ENCODE data around the gene TAS1R2. TPM values are rescaled to one million over a fixed set of nuclear protein-coding genes. Genes with fewer than 3 reads are reported as not detected.

Gene TAS1R2
- total and polyA plus RNA-seq, 2 experiments from 2014 or later = not detected

GRCh38 chr1:18898567-18898966, 39.1 kb upstream of the TAS1R2 start:
- Histone ChIP-seq H3F3A (replicated peaks; ENCODE audit: low read depth) (no peaks in the 10 kb centered on the region), H3K27ac (ENCODE audit: low read depth) (no peak overlapping the region), H3K36me3 (ENCODE audit: insufficient read depth) (no peaks in the 10 kb centered on the region), H3K4me1 (ENCODE audit: insufficient read depth) (peaks cover 12% of the 10 kb centered on the region), H3K79me2 (replicated peaks; ENCODE audit: insufficient read depth) (peaks cover 12% of the 10 kb centered on the region), H3K27me3 (ENCODE audit: insufficient read depth) (no peaks in the 10 kb centered on the region), H2AFZ (no peak overlapping the region), H3K4me2 (no peak overlapping the region), H3K9me2 (ENCODE audit: insufficient read depth) (no peaks in the 10 kb centered on the region), H4K20me1 (replicated peaks; ENCODE audit: insufficient read depth) (no peaks in the 10 kb centered on the region; the same call in 1 of the 2 replicates), H3K4me3 (no peak overlapping the region)
- Mint-ChIP-seq H3K4me3 (no peak overlapping the region), H3K27ac (no peak overlapping the region), H3K9me3 (no peaks in the 10 kb centered on the region; the same call in 2 of the 3 replicates), H3K36me3 (ENCODE audit: low read depth) (peaks cover 4% of the 10 kb centered on the region; the same call in 2 of the 3 replicates), H3K27me3 (ENCODE audit: insufficient read depth, low read depth, poor library complexity) (peaks cover 9% of the 10 kb centered on the region), H3K4me1 (peaks cover 12% of the 10 kb centered on the region)
- DNase-seq (ENCODE audit: low spot score) (no peak), ATAC-seq (no peak)
- TF ChIP-seq JUNB (IDR thresholded peaks at IDR 0.05; ENCODE audit: unreplicated experiment) = no peak
- no peak for TF ChIP-seq NANOG (IDR thresholded peaks at IDR 0.05; ENCODE audit: borderline replicate concordance)

- Histone ChIP-seq H4K20me1 (replicated peaks; ENCODE audit: insufficient read depth) (no peaks in the 10 kb centered on the region; the same call in 1 of the 2 replicates), H3K4me3 (no peak overlapping the region), H3K9me2 (ENCODE audit: insufficient read depth) (no peaks in the 10 kb centered on the region), H3K36me3 (ENCODE audit: insufficient read depth) (no peaks in the 10 kb centered on the region), H2AFZ (no peak overlapping the region), H3K27me3 (ENCODE audit: insufficient read depth) (no peaks in the 10 kb centered on the region), H3K4me1 (ENCODE audit: insufficient read depth) (no peaks in the 10 kb centered on the region), H3K27ac (ENCODE audit: low read depth) (no peak overlapping the region), H3K79me2 (replicated peaks; ENCODE audit: insufficient read depth) (peaks cover 4% of the 10 kb centered on the region; the same call in 1 of the 2 replicates), H3K4me2 (no peak overlapping the region), H3F3A (replicated peaks; ENCODE audit: low read depth) (no peaks in the 10 kb centered on the region)
- Mint-ChIP-seq H3K4me3 (no peak overlapping the region), H3K27me3 (ENCODE audit: insufficient read depth, low read depth, poor library complexity) (peaks cover 6% of the 10 kb centered on the region), H3K36me3 (ENCODE audit: low read depth) (peaks cover 4% of the 10 kb centered on the region; the same call in 2 of the 3 replicates), H3K27ac (no peak overlapping the region), H3K9me3 (no peaks in the 10 kb centered on the region), H3K4me1 (no peaks in the 10 kb centered on the region)
- ATAC-seq (no peak), DNase-seq (ENCODE audit: low spot score) (no peak)
- TF ChIP-seq EZH2 (IDR thresholded peaks at IDR 0.05; ENCODE audit: low read depth, unreplicated experiment) (no peak), ZNF114 (CRISPR knock-in tag; IDR thresholded peaks at IDR 0.05) (no peak), CTCF (conservative IDR thresholded peaks at IDR 0.05; ENCODE audit: low read depth in 2 of 2) (no peak), JUNB (IDR thresholded peaks at IDR 0.05; ENCODE audit: unreplicated experiment) (no peak), NANOG (IDR thresholded peaks at IDR 0.05; ENCODE audit: borderline replicate concordance) (no peak), REST (IDR thresholded peaks at IDR 0.05; ENCODE audit: unreplicated experiment) (no peak), ZNF462 (CRISPR knock-in tag; IDR thresholded peaks at IDR 0.05) (no peak), EZH2phosphoT487 (IDR thresholded peaks at IDR 0.05; ENCODE audit: unreplicated experiment) (no peak), ETS1 (IDR thresholded peaks at IDR 0.05) (no peak)
Observed at GRCh38 chr1:18895317-18895716, 35.9 kb upstream of the TAS1R2 start.

All from GM23338 (cell line).